Motor neuron (in vitro differentiated cells): ENCODE measurements around the gene UPF2. TPM values are rescaled to one million over a fixed set of nuclear protein-coding genes. Genes with fewer than 3 reads are reported as not detected.
"Not testable (repeated sequence)": the region's sequence is repeated elsewhere in the genome, so short reads cannot be mapped to it uniquely, and the experiment has no call there.

Experiments used
- ATAC-seq, 8 experiments: fragments of 200-7000 bp; cut with Tn5 transposase; replicated peaks in 6 of 8; 2 replicates each; pipeline ENCODE4 v1.8.0; 2021; ENCODE audit warnings: mild to moderate bottlenecking in 8 of 8, moderate library complexity in 8 of 8
- H3K27ac ChIP-seq, 2 donors: fragments of 250-450 bp; sonication (Bioruptor Pico); 2 replicates each; pipeline ENCODE4 v1.9.0; 2021; ENCODE audit warnings: antibody characterized with exemption in 2 of 2, mild to moderate bottlenecking in 2 of 2, moderate library complexity in 1 of 2
- H3K4me1 ChIP-seq, 2 donors: fragments of 250-450 bp; sonication (Bioruptor Pico); replicated peaks in 1 of 2; 2 replicates each; pipeline ENCODE4 v1.6.1; 2021; ENCODE audit warnings: antibody characterized with exemption in 2 of 2, mild to moderate bottlenecking in 2 of 2, moderate library complexity in 1 of 2
- H3K4me3 ChIP-seq, 5 donors: fragments of 250-450 bp; sonication (Bioruptor Pico); 2 replicates each; pipeline ENCODE4 v1.9.0; 2021; ENCODE audit warnings: antibody characterized with exemption in 5 of 5, mild to moderate bottlenecking in 5 of 5, moderate library complexity in 4 of 5
- WGBS, 10 experiments: fragments of 450-650 bp; shearing (Covaris generic); methylation state at CpG; one replicate each; pipeline ENCODE4 v1.0.0; 2022; 5-methylcytosine and 5-hydroxymethylcytosine counted together
- in situ Hi-C, 9 experiments: fragments of 400-800 bp; cut with MboI; loops; one replicate each; pipeline ENCODE4 v1.15.0; 2021; ENCODE audit warnings: low sequenced_read_pairs in 9 of 9, low pct_unique_long_range_greater_than_20kb in 2 of 9; ENCODE audit not compliant: unreplicated experiment in 9 of 9
- total RNA-seq, 8 experiments: library from RNA; unstranded; fragments of 300-600 nt; gene quantifications; 2 replicates each; pipeline versions ENCODE4 v1.2.3 to v1.2.4, GENCODE V29; 2022

The UPF2 gene
- total RNA-seq, 8 experiments from 2014 or later, result 14.9 to 38.0 (median 20.5) TPM

- in situ Hi-C loops, result loop anchor here (10.0 to 25.0 kb wide), 4 partner anchors 192 to 472 kb away; no protein-coding TSS in a partner anchor
- Histone ChIP-seq H3K27ac (no peak overlapping the region), H3K4me3 (no peak overlapping the region), H3K4me1 (no peaks in the 10 kb centered on the region)
- WGBS, 10 experiments, result 16 to 67% (median 48%) methylated on average over 3 to 7 of the region's 7 CpGs
- peak; percentile 26 to 85 (median 56) for ATAC-seq
These were observed 55.9 kb downstream of the UPF2 start for GRCh38 chr10:11986593-11987216.

GRCh38 chr10:11982253-11982652 is 60.4 kb downstream of the UPF2 start:
- 80 to 100% (median 100%) methylated on average over 1 to 3 of the region's 3 CpGs; no CpG with 5 or more reads in 5 of the 10 experiments for WGBS, 10 experiments
- Histone ChIP-seq H3K4me1 (no peaks in the 10 kb centered on the region), H3K4me3 (no peak overlapping the region), H3K27ac (no peak overlapping the region)
- peak in 3 of 8 experiments; percentile 32 to 72 (median 55) for ATAC-seq
- in situ Hi-C loops, result loop anchor here (10.0 to 25.0 kb wide), 4 partner anchors 187 to 467 kb away; no protein-coding TSS in a partner anchor

GRCh38 chr10:11975795-11976194 is 66.8 kb downstream of the UPF2 start:
- 80 to 100% (median 92%) methylated on average over 1 to 5 of the region's 5 CpGs; no CpG with 5 or more reads in 2 of the 10 experiments for WGBS, 10 experiments
- Histone ChIP-seq H3K4me3 (no peak overlapping the region), H3K27ac (no peak overlapping the region), H3K4me1 (no peaks in the 10 kb centered on the region)
- in situ Hi-C loops, result loop anchor here in 3 of 9 experiments (25.0 kb wide), 1 partner anchor 188 kb away; no protein-coding TSS in a partner anchor
- no peak for ATAC-seq

GRCh38 chr10:11972523-11972922 is 70.1 kb downstream of the UPF2 start:
- H3K27ac ChIP-seq, ATAC-seq, H3K4me1 ChIP-seq, in situ Hi-C loops, H3K4me3 ChIP-seq: not testable (repeated sequence)
- 78 to 100% (median 89%) methylated on average over 1 to 3 of the region's 7 CpGs; no CpG with 5 or more reads in 5 of the 10 experiments for WGBS, 10 experiments

- 80 to 100% (median 94%) methylated on average over 1 to 2 of the region's 2 CpGs; no CpG with 5 or more reads in 1 of the 10 experiments for WGBS, 10 experiments
- in situ Hi-C loops, result no loop called here
- ATAC-seq, result no peak
- Histone ChIP-seq H3K27ac (no peak overlapping the region), H3K4me3 (no peak overlapping the region), H3K4me1 (no peaks in the 10 kb centered on the region)
These were observed 80.4 kb downstream of the UPF2 start for GRCh38 chr10:11962176-11962575.

GRCh38 chr10:11961771-11962170 is 80.8 kb downstream of the UPF2 start:
- Histone ChIP-seq H3K27ac (no peak overlapping the region), H3K4me3 (no peak overlapping the region), H3K4me1 (no peaks in the 10 kb centered on the region)
- in situ Hi-C loops, result no loop called here
- 62 to 100% (median 94%) methylated on average over 1 to 4 of the region's 4 CpGs; no CpG with 5 or more reads in 1 of the 10 experiments for WGBS, 10 experiments
- peak in 2 of 8 experiments; percentile 57 to 87 for ATAC-seq

GRCh38 chr10:11959966-11960365 is 82.6 kb downstream of the UPF2 start:
- no peak for ATAC-seq
- Histone ChIP-seq H3K4me3 (no peak overlapping the region), H3K4me1 (no peaks in the 10 kb centered on the region), H3K27ac (no peak overlapping the region)
- WGBS, 10 experiments, result 78 to 100% (median 99%) methylated on average over 1 to 4 of the region's 4 CpGs; no CpG with 5 or more reads in 2 of the 10 experiments
- in situ Hi-C loops, result no loop called here

GRCh38 chr10:11958956-11959355 is 83.7 kb downstream of the UPF2 start:
- WGBS, 10 experiments, result 84 to 100% (median 96%) methylated on average over 2 to 7 of the region's 7 CpGs; no CpG with 5 or more reads in 1 of the 10 experiments
- Histone ChIP-seq H3K4me3 (no peak overlapping the region), H3K4me1 (no peaks in the 10 kb centered on the region), H3K27ac (no peak overlapping the region)
- ATAC-seq, result no peak
- in situ Hi-C loops, result no loop called here

GRCh38 chr10:11951695-11952094 is 90.9 kb downstream of the UPF2 start:
- no peak for ATAC-seq
- WGBS, 10 experiments, result 86 to 100% (median 96%) methylated on average over 2 to 5 of the region's 5 CpGs
- H3K27ac ChIP-seq, result no peak overlapping the region
- no peak overlapping the region for H3K4me3 ChIP-seq
- H3K4me1 ChIP-seq, result no peaks in the 10 kb centered on the region
- in situ Hi-C loops, result no loop called here

GRCh38 chr10:11950325-11951018 is 92.1 kb downstream of the UPF2 start:
- in situ Hi-C loops, result no loop called here
- ATAC-seq, result no peak
- Histone ChIP-seq H3K4me3 (no peak overlapping the region), H3K27ac (no peak overlapping the region), H3K4me1 (no peaks in the 10 kb centered on the region)
- 83 to 99% (median 96%) methylated on average over 6 to 9 of the region's 9 CpGs; no CpG with 5 or more reads in 1 of the 10 experiments for WGBS, 10 experiments

GRCh38 chr10:11949152-11949551 is 93.5 kb downstream of the UPF2 start:
- no peak overlapping the region for H3K27ac ChIP-seq
- WGBS, 10 experiments, result 72 to 100% (median 94%) methylated on average over 1 to 2 of the region's 2 CpGs; no CpG with 5 or more reads in 1 of the 10 experiments

GRCh38 chr10:11946652-11947051 is 96.0 kb downstream of the UPF2 start:
- no peak overlapping the region for H3K27ac ChIP-seq
- H3K4me3 ChIP-seq, result no peak overlapping the region
- WGBS, 10 experiments, result 78 to 100% (median 95%) methylated on average over 3 to 8 of the region's 8 CpGs
- no peak for ATAC-seq
- in situ Hi-C loops, result no loop called here
- H3K4me1 ChIP-seq, result no peaks in the 10 kb centered on the region

More at GRCh38 chr10:11949152-11949551, 93.5 kb downstream of the UPF2 start:
- no peak overlapping the region for H3K4me3 ChIP-seq
- H3K4me1 ChIP-seq, result no peaks in the 10 kb centered on the region
- in situ Hi-C loops, result no loop called here
- ATAC-seq, result no peak

- Histone ChIP-seq H3K27ac (no peak overlapping the region), H3K4me1 (peaks cover 10 to 14% of the 10 kb centered on the region in 2 donors), H3K4me3 (no peak overlapping the region)
- WGBS, 10 experiments, result 25 to 93% (median 39%) methylated on average over 1 to 8 of the region's 8 CpGs; no CpG with 5 or more reads in 1 of the 10 experiments
- ATAC-seq, result no peak
- in situ Hi-C loops, result no loop called here
These were observed 106.0 kb downstream of the UPF2 start for GRCh38 chr10:11936389-11937152.
